WTC11 (cell line): ENCODE results near the gene G6PC3. TPM values are rescaled to one million over a fixed set of nuclear protein-coding genes. Genes with fewer than 3 reads are reported as not detected.

Experiments
- ATAC-seq: fragments of 200-7000 bp; cut with Tn5 transposase; 2 replicates; pipeline ENCODE4 v1.10.0; 2021; ENCODE audit warnings: mild to moderate bottlenecking, moderate library complexity
- CTCF ChIA-PET: fragments of 300-600 bp; sonication (Branson Sonifier 250); formaldehyde crosslinking; loops from one replicate; lab custom pipeline; 2021; ENCODE audit warnings: antibody characterized with exemption; lab: Charles Lee
- POLR2A ChIA-PET: fragments of 350-600 bp; sonication (Branson Sonifier 250); formaldehyde crosslinking; loops from one replicate; lab custom pipeline; 2021; ENCODE audit warnings: antibody characterized with exemption; lab: Charles Lee
- DNase-seq: peaks from one replicate; pipeline ENCODE4 v3.0.0; 2021; ENCODE audit warnings: low spot score
- H3K27ac Mint-ChIP-seq: 2 replicates; pipeline ENCODE4 v1.8.0; 2021; ENCODE audit warnings: mixed read lengths
- H3K27me3 Mint-ChIP-seq: 2 replicates; pipeline ENCODE4 v1.8.0; 2021; ENCODE audit warnings: low read depth, mild to moderate bottlenecking, moderate library complexity, mixed read lengths
- H3K36me3 Mint-ChIP-seq: 2 replicates; pipeline ENCODE4 v1.8.0; 2021; ENCODE audit warnings: mixed read lengths
- H3K4me1 Mint-ChIP-seq: 2 replicates; pipeline ENCODE4 v1.8.0; 2022; ENCODE audit warnings: mixed read lengths
- H3K4me3 Mint-ChIP-seq: 2 replicates; pipeline ENCODE4 v1.8.0; 2021; ENCODE audit warnings: mild to moderate bottlenecking, moderate library complexity, mixed read lengths
- H3K9me3 Mint-ChIP-seq: 2 replicates; pipeline ENCODE4 v1.8.0; 2021; ENCODE audit warnings: mixed read lengths
- E2F5 ChIP-seq: sonication (generic); formaldehyde crosslinking; IDR thresholded peaks from 2 replicates; pipeline ENCODE4 v1.8.1; 2022; ENCODE audit warnings: mild to moderate bottlenecking, moderate library complexity, missing genetic modification reagents
- FOXJ3 ChIP-seq: sonication (generic); formaldehyde crosslinking; IDR thresholded peaks from 2 replicates; pipeline ENCODE4 v1.9.0; 2021; ENCODE audit warnings: missing genetic modification reagents, mild to moderate bottlenecking, borderline replicate concordance
- GRHL2 ChIP-seq: fragments of 250-450 bp; sonication (Bioruptor Pico); IDR thresholded peaks from 2 replicates; pipeline ENCODE4 v1.8.0; 2022; ENCODE audit warnings: mild to moderate bottlenecking, moderate library complexity; ENCODE audit not compliant: insufficient replicate concordance, severe bottlenecking
- NFE2L1 ChIP-seq: sonication (generic); formaldehyde crosslinking; IDR thresholded peaks from 2 replicates; pipeline ENCODE4 v1.8.1; 2023; ENCODE audit warnings: missing genetic modification reagents
- NR3C1 ChIP-seq: sonication (generic); formaldehyde crosslinking; conservative IDR thresholded peaks from 2 replicates; pipeline ENCODE4 v1.8.1; 2023; ENCODE audit warnings: low read depth, mild to moderate bottlenecking, missing genetic modification reagents
- PREB ChIP-seq: sonication (generic); formaldehyde crosslinking; IDR thresholded peaks from 2 replicates; pipeline ENCODE4 v1.8.1; 2022; ENCODE audit warnings: mild to moderate bottlenecking, missing genetic modification reagents, moderate library complexity, borderline replicate concordance
- TEAD4 ChIP-seq: sonication (generic); formaldehyde crosslinking; IDR thresholded peaks from 2 replicates; pipeline ENCODE4 v1.8.0; 2022; ENCODE audit warnings: mild to moderate bottlenecking, missing genetic modification reagents
- TP53 ChIP-seq: sonication (generic); formaldehyde crosslinking; IDR thresholded peaks from 2 replicates; pipeline ENCODE4 v1.8.1; 2023; ENCODE audit warnings: mild to moderate bottlenecking, missing genetic modification reagents
- USF1 ChIP-seq: sonication (generic); formaldehyde crosslinking; IDR thresholded peaks from 2 replicates; pipeline ENCODE4 v1.8.0; 2022; ENCODE audit warnings: mild to moderate bottlenecking, missing genetic modification reagents
- ZBTB21 ChIP-seq: sonication (generic); formaldehyde crosslinking; IDR thresholded peaks from 2 replicates; pipeline ENCODE4 v1.8.1; 2023; ENCODE audit warnings: mild to moderate bottlenecking, missing genetic modification reagents, borderline replicate concordance
- ZNF263 ChIP-seq: sonication (generic); formaldehyde crosslinking; IDR thresholded peaks from 2 replicates; pipeline ENCODE4 v1.8.1; 2022; ENCODE audit warnings: low read depth, mild to moderate bottlenecking, moderate library complexity, missing genetic modification reagents
- total RNA-seq: library from RNA; stranded (reverse); gene quantifications from 3 replicates; pipeline ENCODE4 v1.2.3, GENCODE V29; 2021
- TF ChIP-seq, protein P1 (sequence below): sonication (generic); formaldehyde crosslinking; IDR thresholded peaks from 2 replicates; pipeline ENCODE4 v1.8.1; 2023; ENCODE audit warnings: mild to moderate bottlenecking, missing genetic modification reagents, borderline replicate concordance
- TF ChIP-seq, protein P2 (sequence below): fragments of 250-450 bp; sonication (Bioruptor Pico); IDR thresholded peaks from 2 replicates; pipeline ENCODE4 v1.9.0; 2021; ENCODE audit warnings: mild to moderate bottlenecking
- TF ChIP-seq, protein P3 (sequence below): sonication (generic); formaldehyde crosslinking; IDR thresholded peaks from 2 replicates; pipeline ENCODE4 v1.8.1; 2023; ENCODE audit warnings: mild to moderate bottlenecking, missing genetic modification reagents, moderate library complexity
- TF ChIP-seq, protein P4 (sequence below): sonication (generic); formaldehyde crosslinking; IDR thresholded peaks from 2 replicates; pipeline ENCODE4 v1.8.1; 2022; ENCODE audit warnings: low read depth, mild to moderate bottlenecking, moderate library complexity, missing genetic modification reagents, borderline replicate concordance
- TF ChIP-seq, protein P5 (sequence below): fragments of 250-450 bp; sonication (Bioruptor Pico); IDR thresholded peaks from 2 replicates; pipeline ENCODE4 v2.1.2; 2022; ENCODE audit warnings: mild to moderate bottlenecking, moderate library complexity

Gene G6PC3
- total RNA-seq, 1 experiment from 2014 or later = 121 TPM

DNA sequence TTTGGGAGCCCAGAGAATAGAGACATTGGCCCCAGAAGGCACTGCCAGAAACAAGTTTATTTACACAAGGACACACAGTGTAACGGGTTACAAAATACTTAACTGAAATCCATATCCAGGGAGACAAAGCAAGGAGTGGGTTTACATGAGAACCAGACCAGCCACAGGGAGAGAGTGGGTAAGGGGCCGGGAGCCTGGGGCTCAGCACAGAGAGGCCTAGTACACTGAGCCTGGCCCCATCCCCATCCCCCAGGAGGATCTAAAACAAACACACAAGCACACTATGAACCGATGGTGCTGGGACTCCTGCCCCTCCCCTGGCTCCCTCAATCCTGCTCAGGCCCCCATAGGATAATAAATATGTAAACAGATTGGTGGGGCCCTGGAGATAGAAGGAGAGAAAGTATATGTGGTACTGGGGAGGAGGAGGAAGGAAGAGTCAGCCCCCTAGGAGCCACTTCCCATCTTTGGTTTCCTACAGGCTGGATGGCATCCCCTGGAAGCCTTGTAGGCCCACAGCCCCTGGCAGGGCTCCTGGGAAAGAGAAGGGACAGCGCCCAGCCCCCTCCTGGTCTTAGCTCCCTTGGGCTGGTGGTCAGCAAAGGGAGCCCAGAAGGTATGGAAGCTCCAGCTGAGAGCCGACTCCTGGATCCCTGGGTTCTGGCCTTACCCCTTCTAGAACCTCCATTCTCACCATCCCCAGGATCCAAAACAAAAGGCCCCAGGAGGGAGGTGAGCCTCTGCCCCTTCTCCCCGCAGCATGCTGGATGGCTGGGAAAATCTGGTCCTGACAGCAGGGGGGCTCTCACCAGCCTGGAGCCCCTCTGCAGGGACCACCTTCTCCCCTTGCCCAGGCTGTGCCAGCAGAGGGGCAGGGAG, 6.4 kb downstream of the G6PC3 start (continued):
- TF ChIP-seq, protein P1, sequence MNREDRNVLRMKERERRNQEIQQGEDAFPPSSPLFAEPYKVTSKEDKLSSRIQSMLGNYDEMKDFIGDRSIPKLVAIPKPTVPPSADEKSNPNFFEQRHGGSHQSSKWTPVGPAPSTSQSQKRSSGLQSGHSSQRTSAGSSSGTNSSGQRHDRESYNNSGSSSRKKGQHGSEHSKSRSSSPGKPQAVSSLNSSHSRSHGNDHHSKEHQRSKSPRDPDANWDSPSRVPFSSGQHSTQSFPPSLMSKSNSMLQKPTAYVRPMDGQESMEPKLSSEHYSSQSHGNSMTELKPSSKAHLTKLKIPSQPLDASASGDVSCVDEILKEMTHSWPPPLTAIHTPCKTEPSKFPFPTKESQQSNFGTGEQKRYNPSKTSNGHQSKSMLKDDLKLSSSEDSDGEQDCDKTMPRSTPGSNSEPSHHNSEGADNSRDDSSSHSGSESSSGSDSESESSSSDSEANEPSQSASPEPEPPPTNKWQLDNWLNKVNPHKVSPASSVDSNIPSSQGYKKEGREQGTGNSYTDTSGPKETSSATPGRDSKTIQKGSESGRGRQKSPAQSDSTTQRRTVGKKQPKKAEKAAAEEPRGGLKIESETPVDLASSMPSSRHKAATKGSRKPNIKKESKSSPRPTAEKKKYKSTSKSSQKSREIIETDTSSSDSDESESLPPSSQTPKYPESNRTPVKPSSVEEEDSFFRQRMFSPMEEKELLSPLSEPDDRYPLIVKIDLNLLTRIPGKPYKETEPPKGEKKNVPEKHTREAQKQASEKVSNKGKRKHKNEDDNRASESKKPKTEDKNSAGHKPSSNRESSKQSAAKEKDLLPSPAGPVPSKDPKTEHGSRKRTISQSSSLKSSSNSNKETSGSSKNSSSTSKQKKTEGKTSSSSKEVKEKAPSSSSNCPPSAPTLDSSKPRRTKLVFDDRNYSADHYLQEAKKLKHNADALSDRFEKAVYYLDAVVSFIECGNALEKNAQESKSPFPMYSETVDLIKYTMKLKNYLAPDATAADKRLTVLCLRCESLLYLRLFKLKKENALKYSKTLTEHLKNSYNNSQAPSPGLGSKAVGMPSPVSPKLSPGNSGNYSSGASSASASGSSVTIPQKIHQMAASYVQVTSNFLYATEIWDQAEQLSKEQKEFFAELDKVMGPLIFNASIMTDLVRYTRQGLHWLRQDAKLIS = no peak
- TF ChIP-seq, protein P2, sequence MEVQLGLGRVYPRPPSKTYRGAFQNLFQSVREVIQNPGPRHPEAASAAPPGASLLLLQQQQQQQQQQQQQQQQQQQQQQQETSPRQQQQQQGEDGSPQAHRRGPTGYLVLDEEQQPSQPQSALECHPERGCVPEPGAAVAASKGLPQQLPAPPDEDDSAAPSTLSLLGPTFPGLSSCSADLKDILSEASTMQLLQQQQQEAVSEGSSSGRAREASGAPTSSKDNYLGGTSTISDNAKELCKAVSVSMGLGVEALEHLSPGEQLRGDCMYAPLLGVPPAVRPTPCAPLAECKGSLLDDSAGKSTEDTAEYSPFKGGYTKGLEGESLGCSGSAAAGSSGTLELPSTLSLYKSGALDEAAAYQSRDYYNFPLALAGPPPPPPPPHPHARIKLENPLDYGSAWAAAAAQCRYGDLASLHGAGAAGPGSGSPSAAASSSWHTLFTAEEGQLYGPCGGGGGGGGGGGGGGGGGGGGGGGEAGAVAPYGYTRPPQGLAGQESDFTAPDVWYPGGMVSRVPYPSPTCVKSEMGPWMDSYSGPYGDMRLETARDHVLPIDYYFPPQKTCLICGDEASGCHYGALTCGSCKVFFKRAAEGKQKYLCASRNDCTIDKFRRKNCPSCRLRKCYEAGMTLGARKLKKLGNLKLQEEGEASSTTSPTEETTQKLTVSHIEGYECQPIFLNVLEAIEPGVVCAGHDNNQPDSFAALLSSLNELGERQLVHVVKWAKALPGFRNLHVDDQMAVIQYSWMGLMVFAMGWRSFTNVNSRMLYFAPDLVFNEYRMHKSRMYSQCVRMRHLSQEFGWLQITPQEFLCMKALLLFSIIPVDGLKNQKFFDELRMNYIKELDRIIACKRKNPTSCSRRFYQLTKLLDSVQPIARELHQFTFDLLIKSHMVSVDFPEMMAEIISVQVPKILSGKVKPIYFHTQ (CRISPR knock-in tag) = no peak
- TF ChIP-seq FOXJ3 (CRISPR knock-in tag) (no peak), GRHL2 (no peak), E2F5 (no peak), TP53 (CRISPR knock-in tag) (no peak), USF1 (CRISPR knock-in tag) (no peak)
- TF ChIP-seq, protein P3, sequence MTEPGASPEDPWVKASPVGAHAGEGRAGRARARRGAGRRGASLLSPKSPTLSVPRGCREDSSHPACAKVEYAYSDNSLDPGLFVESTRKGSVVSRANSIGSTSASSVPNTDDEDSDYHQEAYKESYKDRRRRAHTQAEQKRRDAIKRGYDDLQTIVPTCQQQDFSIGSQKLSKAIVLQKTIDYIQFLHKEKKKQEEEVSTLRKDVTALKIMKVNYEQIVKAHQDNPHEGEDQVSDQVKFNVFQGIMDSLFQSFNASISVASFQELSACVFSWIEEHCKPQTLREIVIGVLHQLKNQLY = no peak
- TF ChIP-seq, all 79 proteins: peak for 0

DNA sequence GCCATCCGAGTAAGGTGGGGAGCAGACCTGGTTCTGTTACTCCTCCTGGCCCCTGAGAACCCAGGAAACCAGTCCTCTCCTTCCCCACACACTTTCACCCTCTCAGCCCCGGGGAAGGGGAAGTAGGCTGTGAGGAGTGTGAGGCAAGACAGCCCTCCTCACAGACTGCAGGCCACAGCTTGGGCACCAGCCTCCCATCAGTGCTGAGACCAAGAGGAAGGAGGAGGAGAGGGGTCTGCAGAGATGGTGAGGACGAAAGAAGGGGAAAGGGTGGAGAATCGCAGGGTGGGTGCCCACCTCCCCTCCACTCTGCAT, 7.0 kb downstream of the G6PC3 start:
- Mint-ChIP-seq H3K27ac (no peak overlapping the region; the same call in 1 of the 2 replicates), H3K27me3 (no peaks in the 10 kb centered on the region), H3K9me3 (no peaks in the 10 kb centered on the region), H3K4me1 (peaks cover 10% of the 10 kb centered on the region), H3K36me3 (peaks cover 37% of the 10 kb centered on the region), H3K4me3 (no peak overlapping the region)
- DNase-seq = no peak
- POLR2A ChIA-PET = interaction anchor here (0.6 to 1.8 kb wide), 3 partner anchors 10 to 49 kb away, joined by 4 to 6 read pairs (median 5); no protein-coding TSS in a partner anchor
- ATAC-seq = no peak
- CTCF ChIA-PET = interaction anchor here (1.9 kb wide), 1 partner anchor 10 kb away, joined by 5 read pairs; no protein-coding TSS in a partner anchor
- TF ChIP-seq NR3C1 (CRISPR knock-in tag) = no peak
- no peak for TF ChIP-seq TEAD4 (CRISPR knock-in tag)
- no peak for TF ChIP-seq ZNF263 (CRISPR knock-in tag)
- TF ChIP-seq, protein P4, sequence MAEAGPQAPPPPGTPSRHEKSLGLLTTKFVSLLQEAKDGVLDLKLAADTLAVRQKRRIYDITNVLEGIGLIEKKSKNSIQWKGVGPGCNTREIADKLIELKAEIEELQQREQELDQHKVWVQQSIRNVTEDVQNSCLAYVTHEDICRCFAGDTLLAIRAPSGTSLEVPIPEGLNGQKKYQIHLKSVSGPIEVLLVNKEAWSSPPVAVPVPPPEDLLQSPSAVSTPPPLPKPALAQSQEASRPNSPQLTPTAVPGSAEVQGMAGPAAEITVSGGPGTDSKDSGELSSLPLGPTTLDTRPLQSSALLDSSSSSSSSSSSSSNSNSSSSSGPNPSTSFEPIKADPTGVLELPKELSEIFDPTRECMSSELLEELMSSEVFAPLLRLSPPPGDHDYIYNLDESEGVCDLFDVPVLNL (CRISPR knock-in tag) = no peak
- TF ChIP-seq, protein P2 (CRISPR knock-in tag) = no peak
- TF ChIP-seq NFE2L1 (CRISPR knock-in tag) = no peak
- no peak for TF ChIP-seq ZBTB21
- TF ChIP-seq, protein P5, sequence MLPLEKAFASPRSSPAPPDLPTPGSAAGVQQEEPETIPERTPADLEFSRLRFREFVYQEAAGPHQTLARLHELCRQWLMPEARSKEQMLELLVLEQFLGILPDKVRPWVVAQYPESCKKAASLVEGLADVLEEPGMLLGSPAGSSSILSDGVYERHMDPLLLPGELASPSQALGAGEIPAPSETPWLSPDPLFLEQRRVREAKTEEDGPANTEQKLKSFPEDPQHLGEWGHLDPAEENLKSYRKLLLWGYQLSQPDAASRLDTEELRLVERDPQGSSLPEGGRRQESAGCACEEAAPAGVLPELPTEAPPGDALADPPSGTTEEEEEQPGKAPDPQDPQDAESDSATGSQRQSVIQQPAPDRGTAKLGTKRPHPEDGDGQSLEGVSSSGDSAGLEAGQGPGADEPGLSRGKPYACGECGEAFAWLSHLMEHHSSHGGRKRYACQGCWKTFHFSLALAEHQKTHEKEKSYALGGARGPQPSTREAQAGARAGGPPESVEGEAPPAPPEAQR (CRISPR knock-in tag) = no peak
- no peak for TF ChIP-seq PREB
